Kidney (tissue), 14 donors: Measurements from ENCODE around the gene CENPU. TPM values are rescaled to one million over a fixed set of nuclear protein-coding genes. Genes with fewer than 3 reads are reported as not detected.

Experiments
- DNase-seq, 5 donors: peaks; one replicate each; pipeline ENCODE4 v3.0.0-alpha.2; 2013 to 2020
- FAIRE-seq: peaks from 2 replicates; lab custom pipeline; 2012; peaks lifted over from hg19 to GRCh38; lab: Jason Lieb, UNC
- H3K27ac ChIP-seq, 2 donors: one replicate each; pipeline ENCODE4 v1.7.0; 2013; ENCODE audit warnings: low read depth in 2 of 2, low read length in 2 of 2, inconsistent platforms in 1 of 2
- H3K27me3 ChIP-seq: one replicate; pipeline ENCODE4 v1.7.1; 2013; ENCODE audit warnings: low read length, inconsistent platforms; ENCODE audit not compliant: control insufficient read depth, insufficient read depth
- H3K36me3 ChIP-seq, 3 donors: one replicate each; pipeline versions ENCODE4 v1.7.0 to v1.7.1; 2013; ENCODE audit warnings: low read length in 3 of 3, control low read depth in 1 of 3, inconsistent platforms in 1 of 3; ENCODE audit not compliant: insufficient read depth in 3 of 3, control insufficient read depth in 2 of 3
- H3K4me1 ChIP-seq, 3 donors: one replicate each; pipeline versions ENCODE4 v1.7.0 to v1.7.1; 2013; ENCODE audit warnings: low read length in 3 of 3, inconsistent platforms in 1 of 3, low read depth in 1 of 3; ENCODE audit not compliant: control insufficient read depth in 2 of 3, insufficient read depth in 2 of 3
- H3K4me3 ChIP-seq, 3 donors: one replicate each; pipeline versions ENCODE4 v1.7.0 to v1.8.1; 2013; ENCODE audit warnings: low read length in 3 of 3, control low read depth in 1 of 3, inconsistent platforms in 1 of 3
- H3K9ac ChIP-seq, 3 donors: one replicate each; pipeline versions ENCODE4 v1.7.0 to v1.7.1; 2013; ENCODE audit warnings: low read length in 3 of 3, control low read depth in 1 of 3, inconsistent platforms in 1 of 3
- H3K9me3 ChIP-seq, 3 donors: one replicate each; pipeline versions ENCODE4 v1.7.0 to v1.7.1; 2013; ENCODE audit warnings: low read length in 3 of 3, control low read depth in 1 of 3, inconsistent platforms in 1 of 3; ENCODE audit not compliant: control insufficient read depth in 2 of 3, insufficient read depth in 1 of 3
- CTCF ChIP-seq: IDR thresholded peaks from 3 replicates; pipeline ENCODE4 v1.5.1; 2012; ENCODE audit warnings: mild to moderate bottlenecking, moderate library complexity, borderline replicate concordance; ENCODE audit not compliant: insufficient read depth; ENCODE audit errors: extremely low read depth
- intact Hi-C: fragments of 100-400 bp; cut with DNase I; formaldehyde crosslinking; loops from one replicate; pipeline ENCODE4 v1.11.1; 2022
- polyA plus RNA-seq: library from polyadenylated mRNA; stranded (reverse); fragments of 350-450 nt; fragmentation: Illumina TruSeq; extraction: RNeasy Lipid Tissue Mini Kit (QIAGEN cat#74804); gene quantifications from one replicate; pipeline ENCODE4 v1.2.3, GENCODE V29; 2014; ENCODE audit warnings: low read depth, low replicate concordance; ENCODE audit not compliant: insufficient read depth
- total RNA-seq: library from RNA; stranded (reverse); fragmentation: NEBNext Ultra II Directional; extraction: Animal tissue kit (Norgen Biotek cat#: 25700); gene quantifications from one replicate; pipeline ENCODE4 v1.2.1, GENCODE V29; 2021
- donor health status: control.
- donor health status: control.
- donor health status: control.
- donor health status: control.
- donor health status: control.
- donor health status: DM: yes; HTN: yes; CAD: no.
- donor health status: Normal renal cell carcinoma (clear cell type).

Gene CENPU
- total and polyA plus RNA-seq, 2 donors from 2014 or later: 2.2 to 2.5 TPM

- no peak overlapping the region for H3K27ac ChIP-seq
- H3K9ac ChIP-seq: no peak overlapping the region
- no peaks in the 10 kb centered on the region for H3K9me3 ChIP-seq
- intact Hi-C loops: no loop called here
- TF ChIP-seq CTCF: no peak
- H3K36me3 ChIP-seq: peaks cover 0 to 16% (median 13%) of the 10 kb centered on the region in 3 donors
- H3K27me3 ChIP-seq: no peaks in the 10 kb centered on the region
- no peak overlapping the region for H3K4me3 ChIP-seq
- DNase-seq (no peak), FAIRE-seq (no peak)
- H3K4me1 ChIP-seq: no peaks in the 10 kb centered on the region
Observed at GRCh38 chr4:184675821-184676492, 57.9 kb downstream of the CENPU start.

GRCh38 chr4:184675018-184675417 lies 58.9 kb downstream of the CENPU start:
- Histone ChIP-seq H3K4me3 (no peak overlapping the region), H3K4me1 (no peaks in the 10 kb centered on the region), H3K9ac (no peak overlapping the region), H3K9me3 (no peaks in the 10 kb centered on the region), H3K27ac (no peak overlapping the region), H3K36me3 (peaks cover 0 to 16% (median 13%) of the 10 kb centered on the region in 3 donors), H3K27me3 (no peaks in the 10 kb centered on the region)
- no peak for DNase-seq
- intact Hi-C loops: no loop called here
- FAIRE-seq: no peak
- TF ChIP-seq CTCF: no peak

GRCh38 chr4:184674011-184674410 lies 59.9 kb downstream of the CENPU start:
- TF ChIP-seq CTCF: no peak
- Histone ChIP-seq H3K4me1 (no peaks in the 10 kb centered on the region), H3K9ac (no peak overlapping the region), H3K9me3 (no peaks in the 10 kb centered on the region), H3K4me3 (no peak overlapping the region), H3K27me3 (no peaks in the 10 kb centered on the region), H3K36me3 (peaks cover 0 to 17% (median 13%) of the 10 kb centered on the region in 3 donors), H3K27ac (no peak overlapping the region)
- intact Hi-C loops: no loop called here
- DNase-seq (no peak), FAIRE-seq (no peak)

- no peak for FAIRE-seq
- Histone ChIP-seq H3K4me1 (no peaks in the 10 kb centered on the region), H3K9ac (no peak overlapping the region), H3K9me3 (no peaks in the 10 kb centered on the region), H3K27me3 (no peaks in the 10 kb centered on the region), H3K4me3 (no peak overlapping the region), H3K36me3 (peaks cover 4 to 27% (median 16%) of the 10 kb centered on the region in 3 donors), H3K27ac (no peak overlapping the region)
- intact Hi-C loops: no loop called here
- no peak for DNase-seq
- TF ChIP-seq CTCF: no peak
Observed at GRCh38 chr4:184672741-184673140, 61.2 kb downstream of the CENPU start.
